Gastroesophageal sphincter (tissue), 4 donors: ENCODE measurements around the gene KRAS. TPM values are rescaled to one million over a fixed set of nuclear protein-coding genes. Genes with fewer than 3 reads are reported as not detected.

Source experiments
- ATAC-seq: fragments of 150-250 bp; one replicate; pipeline ENCODE4 v1.9.1; 2016; ENCODE audit warnings: mild to moderate bottlenecking, moderate library complexity
- H3K27ac ChIP-seq, 4 donors: fragments of 200-600 bp; sonication (generic) in 3 of 4; 1 replicate in 3 of 4; 2 replicates in 1 of 4; pipeline ENCODE4 v1.5.1; 2016 to 2019
- H3K27me3 ChIP-seq: fragments of 200-600 bp; sonication (generic); one replicate; pipeline ENCODE4 v1.5.1; 2019
- H3K36me3 ChIP-seq, 2 donors: fragments of 200-600 bp; sonication (generic); one replicate each; pipeline ENCODE4 v1.5.1; 2019; ENCODE audit warnings: control low read depth in 1 of 2
- H3K4me1 ChIP-seq, 3 donors: fragments of 200-600 bp; sonication (generic); 1 replicate in 2 of 3; 2 replicates in 1 of 3; pipeline ENCODE4 v1.5.1; 2016 to 2019; ENCODE audit warnings: control low read depth in 2 of 3
- H3K4me3 ChIP-seq, 2 donors: fragments of 200-600 bp; sonication (generic); one replicate each; pipeline ENCODE4 v1.5.1; 2019; ENCODE audit warnings: mild to moderate bottlenecking in 1 of 2, moderate library complexity in 1 of 2
- H3K9me3 ChIP-seq, 3 donors: fragments of 200-600 bp; sonication (generic); one replicate each; pipeline ENCODE4 v1.5.1; 2017 to 2019; ENCODE audit warnings: control low read depth in 2 of 3
- CTCF ChIP-seq, 4 experiments: fragments of 200-600 bp in 2 of 4; fragments of 450-650 bp in 2 of 4; sonication (generic) in 1 of 4; IDR thresholded peaks; one replicate each; pipeline ENCODE4 v1.5.1; 2017 to 2019; ENCODE audit warnings: antibody characterized with exemption in 4 of 4, mild to moderate bottlenecking in 2 of 4, moderate library complexity in 2 of 4
- EP300 ChIP-seq: sonication (generic); formaldehyde crosslinking; IDR thresholded peaks from one replicate; pipeline ENCODE4 v1.6.1; 2017; ENCODE audit warnings: antibody characterized with exemption, mild to moderate bottlenecking
- POLR2A ChIP-seq, 2 donors: fragments of 450-650 bp; IDR thresholded peaks; one replicate each; pipeline ENCODE4 v1.6.1; 2017; ENCODE audit warnings: antibody characterized with exemption in 2 of 2, mild to moderate bottlenecking in 2 of 2, moderate library complexity in 1 of 2
- POLR2AphosphoS5 ChIP-seq: sonication (generic); formaldehyde crosslinking; IDR thresholded peaks from one replicate; pipeline ENCODE4 v1.6.1; 2017; ENCODE audit warnings: antibody characterized with exemption
- WGBS, 2 donors: methylation state at CpG; one replicate each; pipeline ENCODE4 v1.1.5; 2018; ENCODE audit warnings: low coverage in 1 of 2; 5-methylcytosine and 5-hydroxymethylcytosine counted together
- total RNA-seq, 4 donors: library from RNA; depleted of rRNA; stranded (reverse); fragments of >200 nt; gene quantifications; one replicate each; pipeline ENCODE4 v1.1.0, GENCODE V29; 2016

Gene KRAS
- total RNA-seq, 4 donors from 2014 or later = 31.8 to 35.6 (median 33.0) TPM

GRCh38 chr12:25189656-25190055, 61.1 kb downstream of the KRAS start:
- Histone ChIP-seq H3K36me3 (no peaks in the 10 kb centered on the region), H3K4me1 (peaks cover 0 to 10% (median 0%) of the 10 kb centered on the region in 3 donors), H3K27ac (no peak overlapping the region), H3K27me3 (no peaks in the 10 kb centered on the region), H3K9me3 (no peaks in the 10 kb centered on the region), H3K4me3 (no peak overlapping the region)
- ATAC-seq = no peak
- TF ChIP-seq POLR2A (IDR thresholded peaks at IDR 0.05) (no peak), CTCF (IDR thresholded peaks at IDR 0.05) (no peak), EP300 (no peak), POLR2AphosphoS5 (no peak)

GRCh38 chr12:25187781-25188180, 62.9 kb downstream of the KRAS start:
- no peak for ATAC-seq
- H3K9me3 ChIP-seq = no peaks in the 10 kb centered on the region
- no peak for TF ChIP-seq EP300
- TF ChIP-seq POLR2A (IDR thresholded peaks at IDR 0.05) = no peak
- no peak for TF ChIP-seq CTCF (IDR thresholded peaks at IDR 0.05)
- no peak for TF ChIP-seq POLR2AphosphoS5
- H3K4me1 ChIP-seq = no peaks in the 10 kb centered on the region
- no peak overlapping the region for H3K4me3 ChIP-seq
- H3K27ac ChIP-seq = no peak overlapping the region
- H3K36me3 ChIP-seq = no peaks in the 10 kb centered on the region
- WGBS, 2 donors = 69 to 72% methylated on average over 2 of the region's 2 CpGs
- H3K27me3 ChIP-seq = no peaks in the 10 kb centered on the region

- no peaks in the 10 kb centered on the region for H3K27me3 ChIP-seq
- TF ChIP-seq EP300 = no peak
- no peak for TF ChIP-seq CTCF (IDR thresholded peaks at IDR 0.05)
- no peak for TF ChIP-seq POLR2AphosphoS5
- no peak for TF ChIP-seq POLR2A (IDR thresholded peaks at IDR 0.05)
- H3K4me3 ChIP-seq = no peak overlapping the region
- WGBS, 2 donors = 79 to 95% methylated on average over 3 of the region's 3 CpGs
- H3K27ac ChIP-seq = no peak overlapping the region
- H3K4me1 ChIP-seq = no peaks in the 10 kb centered on the region
- no peaks in the 10 kb centered on the region for H3K9me3 ChIP-seq
- no peaks in the 10 kb centered on the region for H3K36me3 ChIP-seq
- no peak for ATAC-seq
Observed at GRCh38 chr12:25186788-25187402, 63.8 kb downstream of the KRAS start.

- TF ChIP-seq POLR2A (IDR thresholded peaks at IDR 0.05) (no peak), POLR2AphosphoS5 (no peak), EP300 (no peak), CTCF (IDR thresholded peaks at IDR 0.05) (no peak)
- H3K4me1 ChIP-seq = no peaks in the 10 kb centered on the region
- no peaks in the 10 kb centered on the region for H3K9me3 ChIP-seq
- no peak overlapping the region for H3K4me3 ChIP-seq
- ATAC-seq = no peak
- no peak overlapping the region for H3K27ac ChIP-seq
- 77 to 89% methylated on average over 4 of the region's 4 CpGs for WGBS, 2 donors
- no peaks in the 10 kb centered on the region for H3K36me3 ChIP-seq
- no peaks in the 10 kb centered on the region for H3K27me3 ChIP-seq
Observed at GRCh38 chr12:25186038-25186787, 64.5 kb downstream of the KRAS start.

- no peak for ATAC-seq
- 43 to 64% methylated on average over 2 of the region's 2 CpGs for WGBS, 2 donors
- no peak for TF ChIP-seq CTCF (IDR thresholded peaks at IDR 0.05)
- TF ChIP-seq EP300 = no peak
- no peak for TF ChIP-seq POLR2A (IDR thresholded peaks at IDR 0.05)
- no peak for TF ChIP-seq POLR2AphosphoS5
- Histone ChIP-seq H3K36me3 (no peaks in the 10 kb centered on the region), H3K4me3 (no peak overlapping the region), H3K9me3 (no peaks in the 10 kb centered on the region), H3K4me1 (no peaks in the 10 kb centered on the region), H3K27ac (no peak overlapping the region), H3K27me3 (no peaks in the 10 kb centered on the region)
Observed at GRCh38 chr12:25184132-25184531, 66.6 kb downstream of the KRAS start.
